ENCODE measurements around the gene PTPRM. TPM values are rescaled to one million over a fixed set of nuclear protein-coding genes. Genes with fewer than 3 reads are reported as not detected.

The PTPRM gene
- total RNA-seq, 1 donor from 2014 or later = 32.3 TPM

- DNase-seq (ENCODE audit: low read depth in 2 of 2) = no peak
These were observed 790.2 kb downstream of the PTPRM start for GRCh38 chr18:8357320-8357719.

GRCh38 chr18:8358033-8358765 lies 791.1 kb downstream of the PTPRM start:
- peak; percentile 16 to 20 for DNase-seq (ENCODE audit: low read depth in 2 of 2)

- no peak for DNase-seq (ENCODE audit: low read depth in 2 of 2)
These were observed 792.0 kb downstream of the PTPRM start for GRCh38 chr18:8359076-8359475.

- DNase-seq (ENCODE audit: low read depth in 2 of 2) = no peak
These were observed 792.4 kb downstream of the PTPRM start for GRCh38 chr18:8359481-8359880.

- no peak for DNase-seq (ENCODE audit: low read depth in 2 of 2)
These were observed 794.9 kb downstream of the PTPRM start for GRCh38 chr18:8361941-8362471.

GRCh38 chr18:8362863-8363262 lies 795.7 kb downstream of the PTPRM start:
- no peak for DNase-seq (ENCODE audit: low read depth in 2 of 2)

GRCh38 chr18:8364385-8364784 lies 797.3 kb downstream of the PTPRM start:
- DNase-seq (ENCODE audit: low read depth in 2 of 2) = no peak

GRCh38 chr18:8365006-8365405 lies 797.9 kb downstream of the PTPRM start:
- DNase-seq (ENCODE audit: low read depth in 2 of 2) = no peak

GRCh38 chr18:8365528-8365927 lies 798.4 kb downstream of the PTPRM start:
- DNase-seq (ENCODE audit: low read depth in 2 of 2) = no peak

- DNase-seq (ENCODE audit: low read depth in 2 of 2) = no peak
These were observed 799.0 kb downstream of the PTPRM start for GRCh38 chr18:8366070-8366469.

GRCh38 chr18:8366656-8367055 lies 799.5 kb downstream of the PTPRM start:
- DNase-seq (ENCODE audit: low read depth in 2 of 2) = no peak

GRCh38 chr18:8367217-8367988 lies 800.3 kb downstream of the PTPRM start:
- DNase-seq (ENCODE audit: low read depth in 2 of 2) = peak in 1 of 2 donors; percentile 45

- no peak for DNase-seq (ENCODE audit: low read depth in 2 of 2)
These were observed 801.5 kb downstream of the PTPRM start for GRCh38 chr18:8368512-8369217.

GRCh38 chr18:8373486-8373885 lies 806.4 kb downstream of the PTPRM start:
- no peak for DNase-seq (ENCODE audit: low read depth in 2 of 2)

- DNase-seq (ENCODE audit: low read depth in 2 of 2) = no peak
These were observed 807.6 kb downstream of the PTPRM start for GRCh38 chr18:8374676-8375075.

- no peak for DNase-seq (ENCODE audit: low read depth in 2 of 2)
These were observed 808.1 kb downstream of the PTPRM start for GRCh38 chr18:8375249-8375648.

- no peak for DNase-seq (ENCODE audit: low read depth in 2 of 2)
These were observed 809.0 kb downstream of the PTPRM start for GRCh38 chr18:8376113-8376512.

GRCh38 chr18:8379187-8379941 lies 812.2 kb downstream of the PTPRM start:
- DNase-seq (ENCODE audit: low read depth in 2 of 2) = peak; percentile 40 to 59

GRCh38 chr18:8380006-8380405 lies 812.9 kb downstream of the PTPRM start:
- no peak for DNase-seq (ENCODE audit: low read depth in 2 of 2)

- DNase-seq (ENCODE audit: low read depth in 2 of 2) = no peak
These were observed 813.8 kb downstream of the PTPRM start for GRCh38 chr18:8380926-8381325.

GRCh38 chr18:8381821-8382459 lies 814.8 kb downstream of the PTPRM start:
- DNase-seq (ENCODE audit: low read depth in 2 of 2) = no peak

Data from dermis microvascular lymphatic vessel endothelial cell (primary cell).